GM23338 (cell line): Measurements from ENCODE around the gene GALK1. TPM values are rescaled to one million over a fixed set of nuclear protein-coding genes. Genes with fewer than 3 reads are reported as not detected.

Experiments
- ATAC-seq: fragments of 200-7000 bp; cut with Tn5 transposase; 3 replicates; pipeline ENCODE4 v1.9.1; 2020
- DNase-seq: peaks from one replicate; pipeline ENCODE4 v3.0.0-alpha.2; 2015; ENCODE audit warnings: low spot score
- H2AFZ ChIP-seq: fragments of 200-600 bp; sonication (generic); 2 replicates; pipeline ENCODE4 v1.8.0; 2016; ENCODE audit warnings: antibody characterized with exemption, mild to moderate bottlenecking, moderate library complexity
- H3F3A ChIP-seq: fragments of 200-600 bp; sonication (generic); replicated peaks from 2 replicates; pipeline ENCODE4 v1.8.0; 2017; ENCODE audit warnings: antibody characterized with exemption, mixed run types, low read depth
- H3K27ac ChIP-seq: fragments of 200-600 bp; sonication (generic); 2 replicates; pipeline ENCODE4 v1.6.1; 2016; ENCODE audit warnings: low read depth
- H3K27me3 ChIP-seq: fragments of 200-600 bp; sonication (generic); 2 replicates; pipeline ENCODE4 v1.8.0; 2016; ENCODE audit warnings: mild to moderate bottlenecking, mixed run types, moderate library complexity; ENCODE audit not compliant: insufficient read depth
- H3K36me3 ChIP-seq: fragments of 200-600 bp; sonication (generic); 2 replicates; pipeline ENCODE4 v1.8.0; 2016; ENCODE audit warnings: mild to moderate bottlenecking; ENCODE audit not compliant: insufficient read depth
- H3K4me1 ChIP-seq: fragments of 200-600 bp; sonication (generic); 2 replicates; pipeline ENCODE4 v1.8.0; 2016; ENCODE audit warnings: mild to moderate bottlenecking, moderate library complexity; ENCODE audit not compliant: insufficient read depth
- H3K4me2 ChIP-seq: fragments of 200-600 bp; sonication (generic); 2 replicates; pipeline ENCODE4 v1.7.1; 2017; ENCODE audit warnings: mixed run types
- H3K4me3 ChIP-seq: fragments of 200-600 bp; sonication (generic); 2 replicates; pipeline ENCODE4 v1.6.1; 2016; ENCODE audit warnings: mixed run types
- H3K79me2 ChIP-seq: fragments of 200-600 bp; sonication (generic); replicated peaks from 2 replicates; pipeline ENCODE4 v1.8.0; 2017; ENCODE audit warnings: mild to moderate bottlenecking; ENCODE audit not compliant: insufficient read depth
- H3K9me2 ChIP-seq: fragments of 200-600 bp; sonication (generic); 2 replicates; pipeline ENCODE4 v1.8.0; 2017; ENCODE audit not compliant: insufficient read depth
- H4K20me1 ChIP-seq: fragments of 200-600 bp; sonication (generic); replicated peaks from 2 replicates; pipeline ENCODE4 v1.8.0; 2017; ENCODE audit warnings: mild to moderate bottlenecking; ENCODE audit not compliant: insufficient read depth
- H3K27ac Mint-ChIP-seq: 2 replicates; pipeline ENCODE4 v1.8.0; 2020; ENCODE audit warnings: inconsistent platforms, mild to moderate bottlenecking, moderate library complexity, mixed read lengths
- H3K27me3 Mint-ChIP-seq: 3 replicates; pipeline ENCODE4 v1.8.0; 2022; ENCODE audit warnings: low read depth, mild to moderate bottlenecking, moderate library complexity, mixed read lengths, inconsistent platforms; ENCODE audit not compliant: insufficient read depth, poor library complexity
- H3K36me3 Mint-ChIP-seq: 3 replicates; pipeline ENCODE4 v1.8.0; 2021; ENCODE audit warnings: low read depth, mild to moderate bottlenecking, inconsistent platforms, moderate library complexity, mixed read lengths
- H3K4me1 Mint-ChIP-seq: 3 replicates; pipeline ENCODE4 v1.8.0; 2020; ENCODE audit warnings: mild to moderate bottlenecking, inconsistent platforms, mixed read lengths
- H3K4me3 Mint-ChIP-seq: 3 replicates; pipeline ENCODE4 v1.8.0; 2021; ENCODE audit warnings: moderate library complexity, mild to moderate bottlenecking, inconsistent platforms, mixed read lengths
- H3K9me3 Mint-ChIP-seq: 3 replicates; pipeline ENCODE4 v1.8.0; 2020; ENCODE audit warnings: moderate library complexity, mild to moderate bottlenecking, inconsistent platforms, mixed read lengths
- POLR2AphosphoS5 ChIP-seq: IDR thresholded peaks from 2 replicates; pipeline ENCODE4 v1.6.1; 2016; ENCODE audit warnings: antibody characterized with exemption, low read depth
- polyA plus RNA-seq: library from polyadenylated mRNA; unstranded; fragments of >200 nt; fragmentation: Nextera tagmentation; extraction: Ambion mirVana; gene quantifications from 2 replicates; pipeline ENCODE4 v1.2.1, GENCODE V29; 2016
- total RNA-seq: library from RNA; depleted of rRNA; stranded (reverse); fragments of >200 nt; shearing (Covaris generic); gene quantifications from 2 replicates; pipeline ENCODE4 v1.2.3, GENCODE V29; 2014
- TF ChIP-seq, protein P1 (sequence below), 2 experiments: fragments of 200-600 bp in 1 of 2; sonication (generic) in 1 of 2; conservative IDR thresholded peaks; 2 replicates each; pipeline versions ENCODE4 v1.5.1 to v1.6.1; 2016 to 2017; ENCODE audit warnings: antibody characterized with exemption in 2 of 2, low read depth in 2 of 2, mild to moderate bottlenecking in 2 of 2, moderate library complexity in 1 of 2
- TF ChIP-seq, protein P2 (sequence below): fragments of 250-450 bp; sonication (Bioruptor Pico); IDR thresholded peaks from 2 replicates; pipeline ENCODE4 v1.5.0; 2020; ENCODE audit warnings: mild to moderate bottlenecking, moderate library complexity

Gene GALK1
- total and polyA plus RNA-seq, 2 experiments from 2014 or later, result 30.5 to 31.7 TPM

DNA sequence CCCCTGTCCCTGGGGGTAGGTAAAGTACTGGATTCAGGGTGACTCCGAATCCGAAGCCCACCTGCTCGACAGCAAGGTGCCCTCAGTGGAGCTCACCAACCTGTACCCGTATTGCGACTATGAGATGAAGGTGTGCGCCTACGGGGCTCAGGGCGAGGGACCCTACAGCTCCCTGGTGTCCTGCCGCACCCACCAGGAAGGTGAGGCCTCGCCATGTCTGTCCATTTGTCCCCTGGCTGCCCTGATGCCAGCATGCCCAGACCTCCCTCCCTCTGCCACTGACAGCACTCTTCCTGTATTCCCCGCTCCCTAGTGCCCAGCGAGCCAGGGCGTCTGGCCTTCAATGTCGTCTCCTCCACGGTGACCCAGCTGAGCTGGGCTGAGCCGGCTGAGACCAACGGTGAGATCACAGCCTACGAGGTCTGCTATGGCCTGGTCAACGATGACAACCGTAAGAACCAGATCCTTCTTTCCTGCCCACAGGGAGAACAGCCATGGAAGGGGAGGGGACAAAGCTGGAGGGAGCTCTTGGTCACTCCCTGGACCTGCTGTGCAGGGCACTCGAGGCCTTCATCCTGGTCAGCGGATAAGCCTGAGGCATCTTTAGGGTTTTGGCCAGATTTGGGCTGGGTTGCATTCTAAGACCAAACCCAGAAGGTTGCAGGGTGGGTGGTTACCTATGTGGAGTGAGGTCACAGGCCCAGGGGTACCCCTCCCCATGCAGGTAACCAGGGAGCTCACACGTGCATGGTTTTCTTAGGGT lies 14.2 kb downstream of the GALK1 start:
- Histone ChIP-seq H3F3A (peaks cover 7% of the 10 kb centered on the region; the same call in 1 of the 2 replicates), H3K4me3 (no peak overlapping the region), H3K4me1 (no peaks in the 10 kb centered on the region), H3K27me3 (no peaks in the 10 kb centered on the region), H3K79me2 (no peaks in the 10 kb centered on the region), H2AFZ (no peak overlapping the region), H3K4me2 (no peak overlapping the region), H3K9me2 (no peaks in the 10 kb centered on the region), H3K36me3 (no peaks in the 10 kb centered on the region), H4K20me1 (no peaks in the 10 kb centered on the region), H3K27ac (no peak overlapping the region)
- H3K4me3 Mint-ChIP-seq, result no peak overlapping the region
- peaks cover 22% of the 10 kb centered on the region for H3K27me3 Mint-ChIP-seq
- no peaks in the 10 kb centered on the region for H3K9me3 Mint-ChIP-seq
- no peak overlapping the region for H3K27ac Mint-ChIP-seq
- no peak for ATAC-seq
- DNase-seq, result no peak
- TF ChIP-seq POLR2AphosphoS5, result no peak
- H3K36me3 Mint-ChIP-seq, result no peaks in the 10 kb centered on the region
- H3K4me1 Mint-ChIP-seq, result peaks cover 6% of the 10 kb centered on the region

DNA sequence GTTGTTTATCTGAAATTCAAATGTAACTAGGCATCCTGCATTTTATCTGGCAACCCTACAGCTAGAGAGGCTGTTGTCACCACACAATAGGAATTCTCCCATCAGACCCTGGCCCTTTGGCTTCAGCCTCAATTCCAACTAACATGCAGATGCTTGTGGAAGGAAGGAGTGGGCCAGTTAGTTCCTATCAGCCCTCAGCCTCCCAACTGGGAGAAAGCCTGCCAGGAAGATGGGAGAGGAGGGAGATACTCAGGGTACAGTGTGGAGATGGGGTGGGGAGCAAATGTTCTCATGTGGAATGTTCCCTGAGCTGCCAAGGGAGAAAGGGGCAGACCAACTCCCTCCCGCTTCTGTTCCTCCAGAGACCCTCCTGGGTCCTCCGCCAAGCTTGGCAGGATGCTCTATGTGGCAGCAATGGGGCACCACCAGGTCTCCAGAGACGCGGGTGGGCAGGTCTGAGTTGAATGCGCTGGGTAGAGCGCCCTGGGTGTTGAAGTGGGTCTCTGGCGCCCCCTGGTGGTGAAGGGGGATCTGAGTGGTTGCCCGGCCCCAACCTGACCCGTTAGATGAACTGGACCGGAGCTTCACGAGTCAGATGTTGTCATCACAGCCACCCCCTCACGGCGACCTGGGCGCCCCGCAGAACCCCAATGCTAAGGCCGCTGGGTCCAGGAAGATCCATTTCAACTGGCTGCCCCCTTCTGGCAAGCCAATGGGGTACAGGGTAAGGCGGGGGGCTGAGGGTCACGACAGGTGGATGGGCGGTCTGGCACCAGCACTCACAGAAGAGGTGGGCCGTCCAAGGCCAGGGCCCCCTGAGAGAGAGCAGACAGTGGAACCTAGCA lies 15.2 kb downstream of the GALK1 start:
- H3K27ac ChIP-seq, result no peak overlapping the region
- no peaks in the 10 kb centered on the region for H3K36me3 Mint-ChIP-seq
- H3K9me3 Mint-ChIP-seq, result no peaks in the 10 kb centered on the region
- H3K9me2 ChIP-seq, result no peaks in the 10 kb centered on the region
- TF ChIP-seq, protein P1, sequence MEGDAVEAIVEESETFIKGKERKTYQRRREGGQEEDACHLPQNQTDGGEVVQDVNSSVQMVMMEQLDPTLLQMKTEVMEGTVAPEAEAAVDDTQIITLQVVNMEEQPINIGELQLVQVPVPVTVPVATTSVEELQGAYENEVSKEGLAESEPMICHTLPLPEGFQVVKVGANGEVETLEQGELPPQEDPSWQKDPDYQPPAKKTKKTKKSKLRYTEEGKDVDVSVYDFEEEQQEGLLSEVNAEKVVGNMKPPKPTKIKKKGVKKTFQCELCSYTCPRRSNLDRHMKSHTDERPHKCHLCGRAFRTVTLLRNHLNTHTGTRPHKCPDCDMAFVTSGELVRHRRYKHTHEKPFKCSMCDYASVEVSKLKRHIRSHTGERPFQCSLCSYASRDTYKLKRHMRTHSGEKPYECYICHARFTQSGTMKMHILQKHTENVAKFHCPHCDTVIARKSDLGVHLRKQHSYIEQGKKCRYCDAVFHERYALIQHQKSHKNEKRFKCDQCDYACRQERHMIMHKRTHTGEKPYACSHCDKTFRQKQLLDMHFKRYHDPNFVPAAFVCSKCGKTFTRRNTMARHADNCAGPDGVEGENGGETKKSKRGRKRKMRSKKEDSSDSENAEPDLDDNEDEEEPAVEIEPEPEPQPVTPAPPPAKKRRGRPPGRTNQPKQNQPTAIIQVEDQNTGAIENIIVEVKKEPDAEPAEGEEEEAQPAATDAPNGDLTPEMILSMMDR (conservative IDR thresholded peaks at IDR 0.05; ENCODE audit: low read depth in 2 of 2), result peak; percentile 82 to 93
- TF ChIP-seq, protein P2, sequence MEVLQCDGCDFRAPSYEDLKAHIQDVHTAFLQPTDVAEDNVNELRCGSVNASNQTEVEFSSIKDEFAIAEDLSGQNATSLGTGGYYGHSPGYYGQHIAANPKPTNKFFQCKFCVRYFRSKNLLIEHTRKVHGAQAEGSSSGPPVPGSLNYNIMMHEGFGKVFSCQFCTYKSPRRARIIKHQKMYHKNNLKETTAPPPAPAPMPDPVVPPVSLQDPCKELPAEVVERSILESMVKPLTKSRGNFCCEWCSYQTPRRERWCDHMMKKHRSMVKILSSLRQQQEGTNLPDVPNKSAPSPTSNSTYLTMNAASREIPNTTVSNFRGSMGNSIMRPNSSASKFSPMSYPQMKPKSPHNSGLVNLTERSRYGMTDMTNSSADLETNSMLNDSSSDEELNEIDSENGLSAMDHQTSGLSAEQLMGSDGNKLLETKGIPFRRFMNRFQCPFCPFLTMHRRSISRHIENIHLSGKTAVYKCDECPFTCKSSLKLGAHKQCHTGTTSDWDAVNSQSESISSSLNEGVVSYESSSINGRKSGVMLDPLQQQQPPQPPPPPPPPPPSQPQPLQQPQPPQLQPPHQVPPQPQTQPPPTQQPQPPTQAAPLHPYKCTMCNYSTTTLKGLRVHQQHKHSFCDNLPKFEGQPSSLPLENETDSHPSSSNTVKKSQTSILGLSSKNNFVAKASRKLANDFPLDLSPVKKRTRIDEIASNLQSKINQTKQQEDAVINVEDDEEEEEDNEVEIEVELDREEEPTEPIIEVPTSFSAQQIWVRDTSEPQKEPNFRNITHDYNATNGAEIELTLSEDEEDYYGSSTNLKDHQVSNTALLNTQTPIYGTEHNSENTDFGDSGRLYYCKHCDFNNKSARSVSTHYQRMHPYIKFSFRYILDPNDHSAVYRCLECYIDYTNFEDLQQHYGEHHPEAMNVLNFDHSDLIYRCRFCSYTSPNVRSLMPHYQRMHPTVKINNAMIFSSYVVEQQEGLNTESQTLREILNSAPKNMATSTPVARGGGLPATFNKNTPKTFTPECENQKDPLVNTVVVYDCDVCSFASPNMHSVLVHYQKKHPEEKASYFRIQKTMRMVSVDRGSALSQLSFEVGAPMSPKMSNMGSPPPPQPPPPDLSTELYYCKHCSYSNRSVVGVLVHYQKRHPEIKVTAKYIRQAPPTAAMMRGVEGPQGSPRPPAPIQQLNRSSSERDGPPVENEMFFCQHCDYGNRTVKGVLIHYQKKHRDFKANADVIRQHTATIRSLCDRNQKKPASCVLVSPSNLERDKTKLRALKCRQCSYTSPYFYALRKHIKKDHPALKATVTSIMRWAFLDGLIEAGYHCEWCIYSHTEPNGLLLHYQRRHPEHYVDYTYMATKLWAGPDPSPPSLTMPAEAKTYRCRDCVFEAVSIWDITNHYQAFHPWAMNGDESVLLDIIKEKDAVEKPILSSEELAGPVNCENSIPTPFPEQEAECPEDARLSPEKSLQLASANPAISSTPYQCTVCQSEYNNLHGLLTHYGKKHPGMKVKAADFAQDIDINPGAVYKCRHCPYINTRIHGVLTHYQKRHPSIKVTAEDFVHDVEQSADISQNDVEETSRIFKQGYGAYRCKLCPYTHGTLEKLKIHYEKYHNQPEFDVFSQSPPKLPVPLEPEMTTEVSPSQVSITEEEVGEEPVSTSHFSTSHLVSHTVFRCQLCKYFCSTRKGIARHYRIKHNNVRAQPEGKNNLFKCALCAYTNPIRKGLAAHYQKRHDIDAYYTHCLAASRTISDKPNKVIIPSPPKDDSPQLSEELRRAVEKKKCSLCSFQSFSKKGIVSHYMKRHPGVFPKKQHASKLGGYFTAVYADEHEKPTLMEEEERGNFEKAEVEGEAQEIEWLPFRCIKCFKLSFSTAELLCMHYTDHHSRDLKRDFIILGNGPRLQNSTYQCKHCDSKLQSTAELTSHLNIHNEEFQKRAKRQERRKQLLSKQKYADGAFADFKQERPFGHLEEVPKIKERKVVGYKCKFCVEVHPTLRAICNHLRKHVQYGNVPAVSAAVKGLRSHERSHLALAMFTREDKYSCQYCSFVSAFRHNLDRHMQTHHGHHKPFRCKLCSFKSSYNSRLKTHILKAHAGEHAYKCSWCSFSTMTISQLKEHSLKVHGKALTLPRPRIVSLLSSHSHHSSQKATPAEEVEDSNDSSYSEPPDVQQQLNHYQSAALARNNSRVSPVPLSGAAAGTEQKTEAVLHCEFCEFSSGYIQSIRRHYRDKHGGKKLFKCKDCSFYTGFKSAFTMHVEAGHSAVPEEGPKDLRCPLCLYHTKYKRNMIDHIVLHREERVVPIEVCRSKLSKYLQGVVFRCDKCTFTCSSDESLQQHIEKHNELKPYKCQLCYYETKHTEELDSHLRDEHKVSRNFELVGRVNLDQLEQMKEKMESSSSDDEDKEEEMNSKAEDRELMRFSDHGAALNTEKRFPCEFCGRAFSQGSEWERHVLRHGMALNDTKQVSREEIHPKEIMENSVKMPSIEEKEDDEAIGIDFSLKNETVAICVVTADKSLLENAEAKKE (CRISPR knock-in tag), result no peak
- no peaks in the 10 kb centered on the region for H3K4me1 ChIP-seq
- ATAC-seq, result peak; percentile 67
- no peaks in the 10 kb centered on the region for H3K36me3 ChIP-seq
- peaks cover 19% of the 10 kb centered on the region for H3K27me3 Mint-ChIP-seq
- no peak overlapping the region for H3K4me3 ChIP-seq
- no peaks in the 10 kb centered on the region for H3K27me3 ChIP-seq
- H3K4me3 Mint-ChIP-seq, result peak overlapping the region; percentile 19; the same call in 1 of the 3 replicates
- H3K4me2 ChIP-seq, result 0 out of 2 replicates have a peak overlapping the region, but pooled peaks have one; percentile 48
- no peaks in the 10 kb centered on the region for H4K20me1 ChIP-seq
- H3K27ac Mint-ChIP-seq, result no peak overlapping the region
- peak; percentile 94 for DNase-seq
- H3K4me1 Mint-ChIP-seq, result peaks cover 3% of the 10 kb centered on the region
- no peak overlapping the region for H2AFZ ChIP-seq
- H3F3A ChIP-seq, result peaks cover 7% of the 10 kb centered on the region; the same call in 1 of the 2 replicates
- H3K79me2 ChIP-seq, result no peaks in the 10 kb centered on the region
